ENCODE data around the gene DOCK2. TPM values are rescaled to one million over a fixed set of nuclear protein-coding genes. Genes with fewer than 3 reads are reported as not detected.

Gene DOCK2
- total and polyA plus RNA-seq, 2 donors (not counting 3 experiments of a cell fraction or from before 2014, with no cell fraction given) = 0.62 to 4.8 TPM

GRCh38 chr5:169875091-169875728 is 238.1 kb downstream of the DOCK2 start:
- Histone ChIP-seq H3K4me1 (ENCODE audit: control insufficient read depth, extremely low read depth, insufficient read depth, low read length) (no peaks in the 10 kb centered on the region), H3K4me3 (replicated peaks in 1 of 3; ENCODE audit: insufficient read depth in 1 of 3, low read depth in 1 of 3, low read length in 3 of 3) (no peak overlapping the region), H2AFZ (ENCODE audit: low read depth, low read length) (no peak overlapping the region), H3K36me3 (ENCODE audit: control insufficient read depth in 2 of 2, extremely low read depth in 1 of 2, insufficient read depth in 2 of 2, low read length in 2 of 2) (peaks cover 0 to 8% of the 10 kb centered on the region in 2 experiments), H3K27ac (ENCODE audit: insufficient read depth, low read depth, low read length) (no peak overlapping the region), H4K20me1 (replicated peaks; ENCODE audit: control insufficient read depth, extremely low read depth, insufficient read depth, low read length) (no peaks in the 10 kb centered on the region), H3K9me3 (replicated peaks; ENCODE audit: control insufficient read depth, insufficient read depth, low read length) (no peaks in the 10 kb centered on the region), H3K4me2 (ENCODE audit: insufficient read depth, low read length) (no peak overlapping the region), H3K9me1 (replicated peaks; ENCODE audit: control insufficient read depth, extremely low read depth, insufficient read depth, low read length) (no peaks in the 10 kb centered on the region), H3K27me3 (ENCODE audit: control insufficient read depth in 2 of 2, insufficient read depth in 2 of 2, low read length in 2 of 2) (no peaks in the 10 kb centered on the region), H3K79me2 (ENCODE audit: control insufficient read depth, insufficient read depth, low read length) (no peaks in the 10 kb centered on the region), H3K9ac (replicated peaks; ENCODE audit: extremely low read depth, insufficient read depth, low read length) (no peak overlapping the region)
- FAIRE-seq = no peak
- POLR2A ChIA-PET = no interaction called here
- no peak for DNase-seq (ENCODE audit: low read depth, low spot score)
- BruUV-seq (replicated peaks) = no TSS peak
- CTCF ChIA-PET = interaction anchor here (2.1 kb wide), 1 partner anchor 105 kb away, joined by 9 read pairs; the partner anchor contains the start of gene INSYN2B
- dilution Hi-C loops (cut with MboI; ENCODE audit: extremely low pct_ligation_motif_present, low sequenced_read_pairs) (no loop called here), intact Hi-C loops (cut with micrococcal nuclease) (no loop called here)
- TF ChIP-seq JUN (IDR thresholded peaks at IDR 0.05; ENCODE audit: borderline replicate concordance, insufficient read depth, insufficient read length, low read depth) (no peak), POLR2AphosphoS5 (IDR thresholded peaks at IDR 0.05; ENCODE audit: insufficient read depth, low read depth, low read length) (no peak), FOS (IDR thresholded peaks at IDR 0.05; ENCODE audit: borderline replicate concordance, insufficient read depth, low read length) (no peak), EZH2 (IDR thresholded peaks at IDR 0.05; ENCODE audit: borderline replicate concordance, low read depth, low read length, severe bottlenecking) (no peak), POLR2A (IDR thresholded peaks at IDR 0.05; ENCODE audit: low read depth, low read length) (no peak), MYC (IDR thresholded peaks at IDR 0.05; ENCODE audit: low read depth, low read length) (no peak), GATA2 (IDR thresholded peaks at IDR 0.05; ENCODE audit: insufficient read depth, insufficient read length, low read depth, low read length) (no peak)
- TF ChIP-seq, protein P1, sequence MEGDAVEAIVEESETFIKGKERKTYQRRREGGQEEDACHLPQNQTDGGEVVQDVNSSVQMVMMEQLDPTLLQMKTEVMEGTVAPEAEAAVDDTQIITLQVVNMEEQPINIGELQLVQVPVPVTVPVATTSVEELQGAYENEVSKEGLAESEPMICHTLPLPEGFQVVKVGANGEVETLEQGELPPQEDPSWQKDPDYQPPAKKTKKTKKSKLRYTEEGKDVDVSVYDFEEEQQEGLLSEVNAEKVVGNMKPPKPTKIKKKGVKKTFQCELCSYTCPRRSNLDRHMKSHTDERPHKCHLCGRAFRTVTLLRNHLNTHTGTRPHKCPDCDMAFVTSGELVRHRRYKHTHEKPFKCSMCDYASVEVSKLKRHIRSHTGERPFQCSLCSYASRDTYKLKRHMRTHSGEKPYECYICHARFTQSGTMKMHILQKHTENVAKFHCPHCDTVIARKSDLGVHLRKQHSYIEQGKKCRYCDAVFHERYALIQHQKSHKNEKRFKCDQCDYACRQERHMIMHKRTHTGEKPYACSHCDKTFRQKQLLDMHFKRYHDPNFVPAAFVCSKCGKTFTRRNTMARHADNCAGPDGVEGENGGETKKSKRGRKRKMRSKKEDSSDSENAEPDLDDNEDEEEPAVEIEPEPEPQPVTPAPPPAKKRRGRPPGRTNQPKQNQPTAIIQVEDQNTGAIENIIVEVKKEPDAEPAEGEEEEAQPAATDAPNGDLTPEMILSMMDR (IDR thresholded peaks at IDR 0.05; ENCODE audit: extremely low read depth in 1 of 2, insufficient read depth in 1 of 2, low read depth in 1 of 2, low read length in 2 of 2) = no peak
- TF ChIP-seq, protein P2, sequence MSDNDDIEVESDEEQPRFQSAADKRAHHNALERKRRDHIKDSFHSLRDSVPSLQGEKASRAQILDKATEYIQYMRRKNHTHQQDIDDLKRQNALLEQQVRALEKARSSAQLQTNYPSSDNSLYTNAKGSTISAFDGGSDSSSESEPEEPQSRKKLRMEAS (IDR thresholded peaks at IDR 0.05; ENCODE audit: insufficient read depth, insufficient read length) = no peak
